Measurements from ENCODE around the gene FFAR3.

DNA sequence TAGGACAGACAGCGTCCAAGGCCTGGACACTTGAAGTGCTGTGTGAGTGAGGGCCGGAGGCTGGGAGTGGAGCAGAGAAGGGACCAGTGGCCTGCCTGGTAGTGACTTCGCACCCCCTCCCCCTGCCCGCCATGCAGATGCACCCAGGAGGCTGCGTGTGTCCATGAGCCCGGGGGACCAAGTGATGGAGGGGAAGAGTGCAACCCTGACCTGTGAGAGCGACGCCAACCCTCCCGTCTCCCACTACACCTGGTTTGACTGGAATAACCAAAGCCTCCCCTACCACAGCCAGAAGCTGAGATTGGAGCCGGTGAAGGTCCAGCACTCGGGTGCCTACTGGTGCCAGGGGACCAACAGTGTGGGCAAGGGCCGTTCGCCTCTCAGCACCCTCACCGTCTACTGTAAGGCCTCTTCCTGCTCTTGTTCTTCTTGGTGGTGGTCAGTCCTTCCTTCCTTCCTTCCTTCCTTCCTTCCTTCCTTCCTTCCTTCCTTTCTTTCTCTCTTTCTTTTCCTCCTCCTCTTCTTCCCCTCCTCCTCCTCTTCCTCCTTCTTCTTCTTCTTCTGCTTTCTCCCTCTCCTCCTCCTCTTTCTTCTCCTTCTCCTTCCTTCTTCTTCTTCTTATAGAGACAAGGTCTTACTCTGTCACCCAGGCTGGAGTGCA is 16.6 kb upstream of the FFAR3 start:
- TF ChIP-seq, protein P1, sequence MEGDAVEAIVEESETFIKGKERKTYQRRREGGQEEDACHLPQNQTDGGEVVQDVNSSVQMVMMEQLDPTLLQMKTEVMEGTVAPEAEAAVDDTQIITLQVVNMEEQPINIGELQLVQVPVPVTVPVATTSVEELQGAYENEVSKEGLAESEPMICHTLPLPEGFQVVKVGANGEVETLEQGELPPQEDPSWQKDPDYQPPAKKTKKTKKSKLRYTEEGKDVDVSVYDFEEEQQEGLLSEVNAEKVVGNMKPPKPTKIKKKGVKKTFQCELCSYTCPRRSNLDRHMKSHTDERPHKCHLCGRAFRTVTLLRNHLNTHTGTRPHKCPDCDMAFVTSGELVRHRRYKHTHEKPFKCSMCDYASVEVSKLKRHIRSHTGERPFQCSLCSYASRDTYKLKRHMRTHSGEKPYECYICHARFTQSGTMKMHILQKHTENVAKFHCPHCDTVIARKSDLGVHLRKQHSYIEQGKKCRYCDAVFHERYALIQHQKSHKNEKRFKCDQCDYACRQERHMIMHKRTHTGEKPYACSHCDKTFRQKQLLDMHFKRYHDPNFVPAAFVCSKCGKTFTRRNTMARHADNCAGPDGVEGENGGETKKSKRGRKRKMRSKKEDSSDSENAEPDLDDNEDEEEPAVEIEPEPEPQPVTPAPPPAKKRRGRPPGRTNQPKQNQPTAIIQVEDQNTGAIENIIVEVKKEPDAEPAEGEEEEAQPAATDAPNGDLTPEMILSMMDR (IDR thresholded peaks at IDR 0.05; ENCODE audit: extremely low read depth in 1 of 2, insufficient read depth in 1 of 2, low read depth in 1 of 2, low read length in 2 of 2) = no peak
- TF ChIP-seq FOS (IDR thresholded peaks at IDR 0.05; ENCODE audit: borderline replicate concordance, insufficient read depth, low read length) = no peak
- no peak for TF ChIP-seq JUN (IDR thresholded peaks at IDR 0.05; ENCODE audit: borderline replicate concordance, insufficient read depth, insufficient read length, low read depth)
- TF ChIP-seq EZH2 (IDR thresholded peaks at IDR 0.05; ENCODE audit: borderline replicate concordance, low read depth, low read length, severe bottlenecking) = no peak
- no peak for TF ChIP-seq POLR2A (IDR thresholded peaks at IDR 0.05; ENCODE audit: low read depth, low read length)

All from endothelial cell of umbilical vein (primary cell).